Smooth muscle cell (in vitro differentiated cells): Measurements from ENCODE around the gene HAVCR2. TPM values are rescaled to one million over a fixed set of nuclear protein-coding genes. Genes with fewer than 3 reads are reported as not detected.

ENCODE experiments used
- DNase-seq: peaks from one replicate; lab custom pipeline; 2025; ENCODE audit not compliant: unreplicated experiment; lab: John Stamatoyannopoulos, UW
- H2AFZ ChIP-seq: fragments of 200-600 bp; sonication (generic); 2 replicates; pipeline ENCODE4 v1.6.0; 2016; ENCODE audit warnings: antibody characterized with exemption, low read depth, mild to moderate bottlenecking
- H3F3A ChIP-seq: fragments of 200-600 bp; sonication (generic); 2 replicates; pipeline ENCODE4 v1.6.0; 2017; ENCODE audit warnings: antibody characterized with exemption, low read depth
- H3K27ac ChIP-seq: fragments of 200-600 bp; sonication (generic); 2 replicates; pipeline ENCODE4 v1.5.1; 2016; ENCODE audit warnings: low read depth, mild to moderate bottlenecking
- H3K27me3 ChIP-seq: fragments of 200-600 bp; sonication (generic); 2 replicates; pipeline ENCODE4 v1.6.1; 2016; ENCODE audit warnings: low read depth, mild to moderate bottlenecking
- H3K36me3 ChIP-seq: fragments of 200-600 bp; sonication (generic); 2 replicates; pipeline ENCODE4 v1.5.1; 2016; ENCODE audit warnings: low read depth
- H3K4me1 ChIP-seq: fragments of 200-600 bp; sonication (generic); 2 replicates; pipeline ENCODE4 v1.5.1; 2016; ENCODE audit warnings: low read depth
- H3K4me2 ChIP-seq: fragments of 200-600 bp; sonication (generic); 2 replicates; pipeline ENCODE4 v1.6.0; 2016; ENCODE audit warnings: mild to moderate bottlenecking
- H3K4me3 ChIP-seq: fragments of 200-600 bp; sonication (generic); 2 replicates; pipeline ENCODE4 v1.5.1; 2016; ENCODE audit warnings: mild to moderate bottlenecking
- H3K79me2 ChIP-seq: fragments of 200-600 bp; sonication (generic); 2 replicates; pipeline ENCODE4 v1.6.0; 2016; ENCODE audit warnings: low read depth, mild to moderate bottlenecking
- H3K9ac ChIP-seq: fragments of 200-600 bp; sonication (generic); 2 replicates; pipeline ENCODE4 v1.6.0; 2016; ENCODE audit warnings: low read depth
- H3K9me3 ChIP-seq: fragments of 200-600 bp; sonication (generic); replicated peaks from 2 replicates; pipeline ENCODE4 v1.5.1; 2016; ENCODE audit warnings: low read depth
- H4K20me1 ChIP-seq: fragments of 200-600 bp; sonication (generic); 2 replicates; pipeline ENCODE4 v1.6.0; 2016; ENCODE audit warnings: low read depth
- CTCF ChIP-seq: fragments of 200-600 bp; sonication (generic); IDR thresholded peaks from 2 replicates; pipeline ENCODE4 v1.5.1; 2017; ENCODE audit warnings: borderline replicate concordance, mild to moderate bottlenecking, antibody characterized with exemption; ENCODE audit not compliant: insufficient read depth, poor library complexity, severe bottlenecking
- WGBS: methylation state at CpG from one replicate; pipeline ENCODE4 v1.1.7; 2016; ENCODE audit warnings: low lambda C conversion rate; 5-methylcytosine and 5-hydroxymethylcytosine counted together
- polyA plus RNA-seq: library from polyadenylated mRNA; unstranded; fragments of >200 nt; fragmentation: Nextera tagmentation; extraction: Ambion mirVana; gene quantifications from 2 replicates; pipeline ENCODE4 v1.2.1, GENCODE V29; 2016
- total RNA-seq: library from RNA; depleted of rRNA; stranded (reverse); fragments of >200 nt; gene quantifications from 2 replicates; pipeline ENCODE4 v1.2.3, GENCODE V29; 2014

The HAVCR2 gene
- total and polyA plus RNA-seq, 2 experiments from 2014 or later: 0.04 to 0.17 TPM

- Histone ChIP-seq H4K20me1 (no peaks in the 10 kb centered on the region), H3K9me3 (no peaks in the 10 kb centered on the region), H3K9ac (no peak overlapping the region), H2AFZ (no peak overlapping the region), H3K4me2 (no peak overlapping the region), H3K79me2 (no peaks in the 10 kb centered on the region), H3K4me1 (peaks cover 7% of the 10 kb centered on the region), H3K27ac (no peak overlapping the region), H3K36me3 (no peaks in the 10 kb centered on the region), H3F3A (peaks cover 2% of the 10 kb centered on the region), H3K27me3 (no peaks in the 10 kb centered on the region), H3K4me3 (no peak overlapping the region)
- WGBS: 83% methylated on average over 1 of the region's 1 CpG
- no peak for DNase-seq
- no peak for TF ChIP-seq CTCF
These were observed 11.3 kb upstream of the HAVCR2 start for GRCh38 chr5:157120102-157120501.

GRCh38 chr5:157116483-157116954 is 7.7 kb upstream of the HAVCR2 start:
- Histone ChIP-seq H3K79me2 (no peaks in the 10 kb centered on the region), H3K27ac (no peak overlapping the region), H4K20me1 (no peaks in the 10 kb centered on the region), H2AFZ (no peak overlapping the region), H3K9me3 (no peaks in the 10 kb centered on the region), H3K4me1 (peaks cover 11% of the 10 kb centered on the region), H3K27me3 (no peaks in the 10 kb centered on the region), H3K4me3 (no peak overlapping the region), H3K36me3 (no peaks in the 10 kb centered on the region), H3K4me2 (no peak overlapping the region), H3F3A (peaks cover 7% of the 10 kb centered on the region), H3K9ac (no peak overlapping the region)
- TF ChIP-seq CTCF: no peak
- no peak for DNase-seq
- 77% methylated on average over 6 of the region's 6 CpGs for WGBS

GRCh38 chr5:157115502-157115901 is 6.7 kb upstream of the HAVCR2 start:
- Histone ChIP-seq H3K27ac (peak overlapping the region; percentile 33), H2AFZ (no peak overlapping the region), H3F3A (peaks cover 7% of the 10 kb centered on the region), H3K27me3 (no peaks in the 10 kb centered on the region), H3K79me2 (no peaks in the 10 kb centered on the region), H3K36me3 (no peaks in the 10 kb centered on the region), H3K9ac (no peak overlapping the region), H3K4me3 (no peak overlapping the region), H3K9me3 (no peaks in the 10 kb centered on the region), H3K4me1 (peaks cover 11% of the 10 kb centered on the region), H4K20me1 (no peaks in the 10 kb centered on the region), H3K4me2 (peak overlapping the region; percentile 20)
- DNase-seq: no peak
- WGBS: 57% methylated on average over 1 of the region's 1 CpG
- no peak for TF ChIP-seq CTCF

- Histone ChIP-seq H3K27me3 (no peaks in the 10 kb centered on the region), H3K9me3 (no peaks in the 10 kb centered on the region), H3K4me2 (peak overlapping the region; percentile 20), H3K9ac (no peak overlapping the region), H3F3A (peaks cover 7% of the 10 kb centered on the region), H3K36me3 (no peaks in the 10 kb centered on the region), H3K4me1 (peaks cover 11% of the 10 kb centered on the region), H3K79me2 (no peaks in the 10 kb centered on the region), H3K27ac (peak overlapping the region; percentile 33), H4K20me1 (no peaks in the 10 kb centered on the region), H3K4me3 (no peak overlapping the region), H2AFZ (no peak overlapping the region)
- no peak for TF ChIP-seq CTCF
- no peak for DNase-seq
These were observed 6.2 kb upstream of the HAVCR2 start for GRCh38 chr5:157115012-157115411.
